Measurements from ENCODE around the gene PCBP3. TPM values are rescaled to one million over a fixed set of nuclear protein-coding genes. Genes with fewer than 3 reads are reported as not detected.

Gene PCBP3
- polyA plus RNA-seq, 1 donor = 0.89 TPM

DNA sequence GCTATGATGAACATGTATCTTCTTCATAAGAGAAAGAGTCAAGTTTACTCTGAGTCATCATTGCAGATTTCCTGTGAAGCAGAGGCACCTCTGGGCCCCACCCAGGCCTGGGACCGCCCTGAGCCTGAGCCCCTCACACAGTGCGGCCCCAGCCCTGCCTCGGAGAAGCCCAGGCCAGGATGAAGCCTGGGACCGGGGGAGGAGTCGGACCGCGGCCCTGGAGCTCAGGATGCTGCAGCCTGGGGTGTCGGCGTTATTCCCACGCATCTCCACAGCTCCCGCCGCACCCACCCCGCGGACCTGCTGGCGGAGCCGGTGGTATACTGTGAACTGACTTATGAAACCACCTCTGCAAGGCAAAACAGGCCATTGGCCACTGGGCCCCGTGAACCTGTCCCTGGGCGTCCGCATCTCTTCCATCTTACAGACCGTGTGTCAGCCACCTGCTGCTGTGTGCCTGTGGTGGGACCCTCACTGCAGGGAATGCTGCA is 335.7 kb downstream of the PCBP3 start:
- no peak for DNase-seq (ENCODE audit: low read depth)

DNA sequence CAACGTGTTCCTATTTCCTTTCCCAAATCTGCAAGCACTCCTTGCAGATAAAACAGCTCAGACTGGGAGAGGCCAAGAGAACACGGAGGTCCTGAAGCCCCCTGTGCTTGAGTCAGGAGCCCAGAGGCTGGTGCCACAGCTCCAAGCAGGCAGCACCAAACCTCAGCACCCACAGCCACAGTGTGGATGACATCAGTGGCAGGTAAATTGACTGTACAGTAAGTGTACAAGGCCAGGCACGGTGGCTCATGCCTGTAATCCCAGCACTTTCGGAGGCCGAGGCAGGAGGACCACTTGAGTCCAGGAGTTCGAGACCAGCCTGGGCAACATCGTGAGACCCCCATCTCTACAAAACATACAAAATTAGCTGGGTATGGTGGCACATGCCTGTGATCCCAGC is 336.1 kb downstream of the PCBP3 start:
- DNase-seq (ENCODE audit: low read depth) = no peak

DNA sequence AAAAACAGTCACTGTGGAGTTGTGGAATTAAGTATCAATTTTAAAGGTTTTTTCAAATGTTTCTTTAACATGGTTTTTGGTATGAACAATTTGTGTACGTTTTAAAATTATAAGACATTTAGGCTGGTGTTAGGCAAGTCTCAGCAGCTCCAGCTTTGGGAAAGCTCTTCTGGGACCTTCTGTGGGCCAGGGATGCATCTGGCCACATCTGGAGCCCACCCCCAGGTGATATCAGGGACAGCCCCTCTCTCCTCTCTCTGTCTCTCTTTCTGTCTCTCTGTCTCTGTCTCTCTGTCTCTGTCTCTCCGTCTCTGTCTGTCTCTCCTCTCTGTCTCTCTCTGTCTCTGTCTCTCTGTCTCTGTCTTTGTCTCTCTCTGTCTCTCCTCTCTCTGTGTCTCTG is 336.7 kb downstream of the PCBP3 start:
- DNase-seq (ENCODE audit: low read depth) = no peak

DNA sequence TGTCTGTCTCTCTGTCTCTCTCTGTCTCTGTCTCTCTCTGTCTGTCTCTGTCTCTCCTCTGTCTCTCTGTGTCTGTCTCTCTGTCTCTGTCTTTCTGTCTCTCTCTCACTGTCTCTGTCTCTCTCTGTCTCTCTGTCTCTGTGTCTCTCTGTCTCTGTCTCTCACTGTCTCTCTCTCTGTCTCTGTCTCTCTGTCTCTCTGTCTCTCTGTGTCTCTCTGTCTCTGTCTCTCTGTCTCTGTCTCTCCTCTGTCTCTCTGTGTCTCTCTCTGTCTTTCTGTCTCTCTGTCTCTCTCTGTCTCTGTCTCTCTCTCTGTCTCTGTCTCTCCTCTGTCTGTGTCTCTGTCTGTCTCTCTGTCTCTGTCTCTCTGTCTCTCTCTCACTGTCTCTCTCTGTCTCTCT is 337.2 kb downstream of the PCBP3 start:
- no peak for DNase-seq (ENCODE audit: low read depth)

DNA sequence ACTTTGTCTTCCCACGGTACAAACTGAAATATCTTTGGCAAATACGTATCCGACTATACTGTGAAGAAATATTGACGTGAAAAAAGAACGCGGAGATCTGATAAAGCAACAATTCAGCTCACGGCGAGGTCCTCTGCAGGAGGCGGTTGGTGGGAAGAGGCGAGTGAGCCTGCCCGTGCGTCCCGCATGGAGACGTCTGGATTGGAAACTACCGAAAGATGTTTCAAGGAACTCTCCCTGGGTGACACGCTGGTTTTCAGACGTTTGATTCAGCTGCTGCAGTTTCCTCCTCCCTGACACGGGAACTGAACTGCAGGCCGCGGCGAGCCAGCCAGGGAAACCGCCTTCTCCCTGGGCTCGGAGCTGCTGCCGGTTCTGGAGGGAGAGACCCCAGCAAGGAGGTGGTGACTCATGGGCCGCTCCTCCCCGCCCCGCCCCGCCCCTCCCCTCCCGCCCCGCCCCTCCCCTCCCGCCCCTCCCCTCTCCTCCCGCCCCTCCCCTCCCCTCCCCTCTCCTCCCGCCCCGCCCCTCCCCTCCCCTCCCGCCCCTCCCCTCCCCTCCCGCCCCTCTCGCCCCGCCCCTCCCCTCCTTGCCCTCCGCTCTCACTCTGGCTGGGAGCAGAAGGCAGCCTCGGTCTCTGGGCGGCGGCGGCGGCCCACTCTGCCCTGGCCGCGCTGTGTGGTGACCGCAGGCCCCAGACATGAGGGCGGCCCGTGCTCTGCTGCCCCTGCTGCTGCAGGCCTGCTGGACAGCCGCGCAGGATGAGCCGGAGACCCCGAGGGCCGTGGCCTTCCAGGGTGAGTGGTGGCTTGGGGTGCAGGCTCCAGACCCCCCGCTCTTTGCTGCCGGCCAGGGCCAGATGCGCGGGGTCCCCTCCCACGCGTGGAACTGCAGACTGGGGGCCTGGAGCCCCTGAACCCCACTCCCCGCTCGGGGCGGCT is 337.9 kb downstream of the PCBP3 start, which contains the start of gene COL6A1:
COL6A1 (plus strand) TSS at position 620 of the 941 bp plus-strand sequence; CDS start at position 701, 81 bp downstream.
- no peak for DNase-seq (ENCODE audit: low read depth)

DNA sequence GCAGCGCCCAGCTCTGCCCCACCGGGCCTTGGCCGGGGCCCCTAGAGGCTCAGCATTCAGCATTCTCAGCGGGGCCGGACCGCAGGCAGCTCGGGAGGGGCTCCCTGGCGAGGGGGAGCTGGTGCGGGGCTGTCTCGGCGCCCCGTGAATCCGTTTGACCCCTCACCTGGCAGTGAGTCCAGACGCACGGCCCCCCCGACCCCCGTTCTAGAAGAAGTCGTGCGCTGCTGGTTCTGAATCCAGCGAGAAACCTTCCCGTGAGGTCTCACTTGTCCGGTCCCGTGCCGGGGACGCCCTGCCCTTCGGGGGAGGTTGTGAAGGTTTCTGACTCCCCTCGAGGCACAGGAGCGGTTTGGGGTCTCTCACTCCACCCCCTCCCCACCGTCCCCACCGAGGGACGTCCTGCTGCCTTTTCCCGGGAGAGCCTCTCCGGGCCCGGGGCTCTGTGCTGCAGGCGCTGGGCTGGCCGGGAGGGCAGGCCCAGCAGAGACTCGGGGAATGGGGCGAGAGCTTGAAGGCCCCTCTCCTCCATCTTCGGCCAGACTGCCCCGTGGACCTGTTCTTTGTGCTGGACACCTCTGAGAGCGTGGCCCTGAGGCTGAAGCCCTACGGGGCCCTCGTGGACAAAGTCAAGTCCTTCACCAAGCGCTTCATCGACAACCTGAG is 338.7 kb downstream of the PCBP3 start:
- DNase-seq (ENCODE audit: low read depth) = no peak

DNA sequence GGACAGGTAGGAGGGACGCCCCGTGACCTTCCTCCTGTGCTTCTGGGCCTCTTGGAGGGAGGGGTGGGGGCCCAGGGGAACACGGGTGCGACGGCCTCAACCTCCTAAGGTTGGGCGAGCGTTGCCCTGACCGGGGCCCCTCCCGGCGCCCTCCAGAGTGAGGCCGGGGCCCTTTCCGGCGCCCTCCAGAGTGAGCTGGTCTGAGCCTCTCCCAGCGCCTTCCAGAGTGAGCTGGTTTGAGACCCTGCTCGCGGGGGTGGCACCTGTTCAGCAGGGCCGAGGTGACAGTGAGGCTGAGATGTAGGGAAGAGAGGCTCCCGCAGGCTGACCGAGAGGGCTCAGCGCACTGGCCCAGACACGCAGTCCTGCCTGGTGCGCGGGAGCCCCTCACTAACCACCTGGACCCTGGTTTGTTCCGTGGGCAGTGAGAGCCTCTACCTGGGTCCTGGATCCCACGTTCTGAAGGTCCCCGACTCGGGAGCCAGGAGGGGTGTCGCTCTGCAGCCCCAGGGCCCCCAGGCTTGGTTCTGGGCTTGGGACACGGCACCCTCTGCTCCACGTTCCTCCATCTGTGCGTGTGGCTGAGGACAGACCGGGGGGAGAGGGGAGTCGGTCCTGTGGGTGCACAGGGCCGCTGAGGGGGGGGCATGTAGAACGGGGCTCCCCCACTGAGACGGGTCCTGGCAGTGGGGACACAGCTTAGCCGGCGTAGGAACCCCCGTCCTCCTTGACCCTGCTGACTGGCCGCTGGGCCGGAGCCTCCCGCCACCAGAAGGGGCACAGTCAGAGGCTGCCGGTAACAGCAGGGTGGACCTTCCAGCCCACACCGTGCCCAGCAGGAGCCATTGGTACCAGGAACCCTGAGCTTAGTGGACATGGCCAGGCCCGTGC is 339.5 kb downstream of the PCBP3 start:
- DNase-seq (ENCODE audit: low read depth) = no peak

DNA sequence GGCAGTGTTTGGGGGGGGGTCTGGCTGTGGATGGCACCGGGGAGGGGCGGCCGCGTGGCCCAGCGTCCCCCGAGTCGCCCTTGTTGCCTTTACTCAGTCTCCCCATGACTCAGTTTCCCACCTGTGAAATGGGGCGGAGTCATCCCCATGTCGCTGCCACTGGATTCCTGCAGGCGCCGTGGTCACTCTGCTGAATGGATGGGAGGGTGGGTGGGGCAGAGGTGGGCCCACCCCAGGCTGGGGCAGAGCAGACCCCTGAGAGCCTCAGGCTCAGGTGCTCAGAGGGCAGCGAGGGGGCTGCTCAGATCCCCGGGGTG is 340.1 kb downstream of the PCBP3 start:
- DNase-seq (ENCODE audit: low read depth) = no peak

DNA sequence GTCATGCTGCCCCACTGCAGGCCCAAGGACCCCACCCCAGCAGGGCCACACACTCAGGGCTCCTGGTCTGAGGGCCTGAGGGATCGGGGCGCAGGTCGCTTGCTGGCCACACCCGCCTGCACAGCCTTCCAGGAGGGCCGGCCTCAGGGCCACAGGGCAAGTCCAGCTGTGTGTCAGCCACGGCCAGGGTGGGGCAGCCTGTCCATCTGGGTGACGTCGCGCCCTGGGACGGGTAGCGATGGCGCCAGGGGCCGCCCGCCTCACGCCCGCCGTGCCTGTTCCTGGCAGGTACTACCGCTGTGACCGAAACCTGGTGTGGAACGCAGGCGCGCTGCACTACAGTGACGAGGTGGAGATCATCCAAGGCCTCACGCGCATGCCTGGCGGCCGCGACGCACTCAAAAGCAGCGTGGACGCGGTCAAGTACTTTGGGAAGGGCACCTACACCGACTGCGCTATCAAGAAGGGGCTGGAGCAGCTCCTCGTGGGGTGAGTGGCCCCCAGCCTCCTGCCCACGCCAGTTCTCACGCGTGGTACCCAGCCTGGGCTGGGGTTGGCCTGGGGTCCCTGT is 340.5 kb downstream of the PCBP3 start:
- no peak for DNase-seq (ENCODE audit: low read depth)

DNA sequence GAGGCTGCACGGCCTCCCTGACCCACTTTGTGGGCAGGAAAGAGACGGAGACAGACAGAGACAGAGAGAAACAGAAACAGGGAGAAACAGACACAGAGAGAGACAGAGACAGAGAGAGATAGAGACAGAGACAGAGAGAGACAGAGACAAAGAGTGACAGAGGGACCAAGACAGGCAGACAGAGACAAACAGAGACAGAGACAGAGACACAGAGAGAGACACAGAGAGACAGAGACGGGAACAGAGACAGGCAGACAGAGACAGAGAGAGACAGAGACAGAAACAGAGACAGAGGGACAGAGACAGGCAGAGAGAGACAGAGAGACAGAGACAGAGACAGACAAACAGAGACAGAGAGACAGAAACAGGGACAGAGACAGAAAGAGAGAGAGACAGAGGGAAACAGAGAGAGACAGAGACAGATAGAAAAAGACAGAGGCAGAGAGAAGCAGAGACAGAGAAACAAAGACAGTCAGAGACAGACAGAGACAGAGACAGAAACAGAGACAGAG is 341.1 kb downstream of the PCBP3 start:
- DNase-seq (ENCODE audit: low read depth) = no peak

DNA sequence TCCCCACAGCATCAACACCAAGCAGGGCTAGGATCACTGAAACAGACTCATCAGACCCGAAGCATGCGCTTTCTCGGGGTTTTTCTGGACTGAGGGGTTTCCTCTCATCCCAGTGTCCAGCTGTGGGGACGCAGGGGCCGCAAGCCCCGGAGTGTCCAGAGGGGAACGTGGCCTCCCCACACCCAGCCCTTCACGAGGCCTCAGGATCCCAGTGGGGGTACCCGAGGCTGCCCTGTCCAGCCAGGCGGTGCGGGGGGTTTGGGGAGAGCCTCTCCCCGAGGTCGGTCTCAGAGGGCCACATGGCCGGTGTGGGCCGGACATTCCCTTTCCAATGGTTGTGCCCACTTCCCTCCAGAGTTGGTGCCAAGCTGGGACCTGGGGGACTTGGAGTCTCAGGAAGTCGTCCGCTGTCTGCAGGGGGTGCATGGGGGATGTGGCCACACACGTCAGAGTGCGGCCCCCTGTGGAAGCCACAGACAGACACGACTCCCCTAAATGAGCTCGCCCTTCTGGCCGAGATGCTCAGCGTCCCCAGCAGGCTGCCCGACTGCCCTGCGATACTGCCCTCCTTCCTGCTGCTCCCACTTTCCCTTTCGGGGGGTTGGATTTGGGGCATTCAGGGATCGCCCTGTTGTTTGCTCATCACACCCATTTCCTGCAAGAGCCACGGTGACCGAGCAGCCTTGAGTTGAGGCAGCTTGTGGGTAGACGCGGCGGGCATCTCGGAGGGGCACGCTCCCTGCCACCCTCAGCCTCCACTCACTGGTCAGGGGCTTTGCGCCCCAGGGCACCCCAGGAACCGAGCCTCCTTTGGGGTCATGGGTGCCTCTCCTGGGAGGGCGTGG is 342.2 kb downstream of the PCBP3 start:
- DNase-seq (ENCODE audit: low read depth) = no peak

DNA sequence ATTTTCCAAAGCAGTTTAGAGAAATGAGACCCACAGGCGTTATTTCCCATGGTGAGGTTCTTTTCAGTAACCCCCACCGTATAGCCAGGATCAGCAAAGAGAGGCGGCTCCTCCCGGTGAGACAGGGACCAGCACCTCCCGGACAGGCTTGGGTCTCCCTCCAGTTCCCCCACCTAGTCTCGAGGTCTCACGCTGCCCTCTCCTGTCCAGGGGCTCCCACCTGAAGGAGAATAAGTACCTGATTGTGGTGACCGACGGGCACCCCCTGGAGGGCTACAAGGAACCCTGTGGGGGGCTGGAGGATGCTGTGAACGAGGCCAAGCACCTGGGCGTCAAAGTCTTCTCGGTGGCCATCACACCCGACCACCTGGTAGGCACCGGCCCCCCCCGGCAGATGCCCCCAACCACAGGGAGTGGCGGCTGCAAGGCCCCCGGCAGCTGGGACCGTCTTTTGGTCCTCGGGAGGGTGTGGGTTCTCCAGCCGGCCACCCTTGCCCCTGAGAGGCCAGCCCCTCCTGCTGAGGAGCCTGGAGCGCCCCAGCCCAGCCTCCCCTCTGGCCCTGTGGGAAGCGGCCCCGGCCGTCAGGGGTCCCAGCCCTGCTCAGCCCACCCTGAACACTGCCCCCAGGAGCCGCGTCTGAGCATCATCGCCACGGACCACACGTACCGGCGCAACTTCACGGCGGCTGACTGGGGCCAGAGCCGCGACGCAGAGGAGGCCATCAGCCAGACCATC is 343.0 kb downstream of the PCBP3 start:
- no peak for DNase-seq (ENCODE audit: low read depth)

DNA sequence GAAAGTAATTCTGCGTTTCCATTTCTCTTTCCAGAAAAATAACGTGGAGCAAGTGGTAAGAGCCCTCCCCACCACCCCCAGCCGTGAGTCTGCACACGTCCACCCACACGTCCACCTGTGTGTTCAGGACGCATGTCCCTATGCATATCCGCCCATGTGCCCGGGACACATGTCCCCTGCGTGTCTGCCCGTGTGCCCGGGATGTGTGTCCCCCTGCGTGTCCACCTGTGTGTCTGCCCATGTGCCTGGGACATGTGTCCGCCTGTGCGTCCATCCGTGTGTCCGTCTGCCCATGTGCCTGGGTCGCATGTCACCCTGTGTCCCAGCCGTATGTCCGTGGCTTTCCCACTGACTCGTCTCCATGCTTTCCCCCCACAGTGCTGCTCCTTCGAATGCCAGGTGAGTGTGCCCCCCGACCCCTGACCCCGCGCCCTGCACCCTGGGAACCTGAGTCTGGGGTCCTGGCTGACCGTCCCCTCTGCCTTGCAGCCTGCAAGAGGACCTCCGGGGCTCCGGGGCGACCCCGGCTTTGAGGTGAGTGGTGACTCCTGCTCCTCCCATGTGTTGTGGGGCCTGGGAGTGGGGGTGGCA is 343.7 kb downstream of the PCBP3 start:
- no peak for DNase-seq (ENCODE audit: low read depth)

DNA sequence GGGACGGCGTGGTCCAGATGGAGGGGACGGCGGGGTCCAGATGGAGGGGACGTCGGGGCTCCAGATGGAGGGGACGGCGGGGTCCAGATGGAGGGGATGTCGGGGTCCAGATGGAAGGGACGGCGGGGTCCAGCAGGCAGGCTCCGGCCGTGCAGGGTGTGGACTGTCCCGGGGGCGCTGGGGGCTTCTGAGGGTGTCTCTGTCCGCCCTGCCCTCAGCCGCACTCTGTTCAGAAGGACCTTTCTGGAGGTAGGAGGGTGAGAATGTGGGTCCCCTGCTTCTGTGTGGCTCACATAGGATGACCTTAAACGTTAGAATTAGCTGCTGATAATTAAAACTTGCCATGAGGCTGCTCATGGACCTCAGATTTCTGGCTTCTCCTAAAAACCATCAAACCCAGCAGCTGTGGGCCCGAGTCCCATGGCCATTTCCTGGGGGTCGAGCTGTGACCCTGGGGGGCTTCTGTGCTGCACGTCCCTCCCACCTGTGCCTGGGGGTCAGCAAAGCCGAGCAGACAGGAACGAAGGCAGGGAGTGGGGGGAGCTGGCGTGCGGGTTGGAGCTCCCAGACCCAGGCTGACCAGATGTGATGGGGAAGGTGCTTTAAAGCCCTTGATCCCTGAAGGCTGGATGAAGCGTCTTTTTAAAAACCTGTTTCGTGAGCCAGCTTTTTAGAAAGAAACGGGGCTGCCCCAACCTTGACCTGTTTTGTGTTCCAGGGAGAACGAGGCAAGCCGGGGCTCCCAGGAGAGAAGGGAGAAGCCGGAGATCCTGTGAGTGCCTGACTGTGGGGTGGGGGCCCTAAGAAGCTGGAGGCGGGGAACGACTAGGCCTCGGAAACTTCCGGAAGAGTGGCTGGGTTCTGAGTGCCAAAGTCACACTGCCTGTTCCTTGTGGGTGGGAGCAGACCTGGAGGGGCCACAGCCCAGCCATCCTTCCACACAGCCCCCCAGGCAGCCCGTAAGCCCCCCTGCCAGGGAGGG is 345.1 kb downstream of the PCBP3 start:
- no peak for DNase-seq (ENCODE audit: low read depth)

DNA sequence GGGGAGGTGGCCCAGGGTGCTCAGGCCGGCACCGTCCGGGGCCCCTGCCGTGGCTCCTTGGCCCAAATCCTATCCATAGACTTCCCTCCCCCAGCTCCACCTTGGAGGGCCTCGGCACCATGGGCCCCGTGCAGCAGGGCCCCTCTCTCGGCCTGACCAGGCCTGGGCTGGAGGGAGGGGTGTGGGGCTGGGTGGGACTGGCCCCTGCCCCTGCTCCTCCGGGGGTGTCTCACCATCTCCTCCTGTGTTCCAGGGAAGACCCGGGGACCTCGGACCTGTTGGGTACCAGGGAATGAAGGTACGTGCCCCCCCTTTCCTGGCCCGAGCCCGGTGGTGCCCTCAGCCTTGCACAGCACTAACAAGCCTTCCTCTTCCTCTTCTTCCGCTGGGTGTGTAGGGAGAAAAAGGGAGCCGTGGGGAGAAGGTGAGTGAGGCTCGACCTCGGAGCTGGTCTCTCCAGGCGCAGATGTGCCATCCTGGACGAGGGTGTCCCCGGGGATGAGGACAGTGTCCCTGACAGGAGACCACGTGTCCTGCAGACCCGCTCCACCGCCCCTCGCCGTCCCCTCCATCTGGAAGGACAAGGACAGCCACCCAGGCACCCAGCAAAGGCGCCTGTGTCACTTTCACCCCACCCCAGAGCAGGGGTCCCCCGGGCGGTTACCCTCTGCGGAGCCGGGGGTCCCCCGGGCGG is 346.0 kb downstream of the PCBP3 start:
- no peak for DNase-seq (ENCODE audit: low read depth)

DNA sequence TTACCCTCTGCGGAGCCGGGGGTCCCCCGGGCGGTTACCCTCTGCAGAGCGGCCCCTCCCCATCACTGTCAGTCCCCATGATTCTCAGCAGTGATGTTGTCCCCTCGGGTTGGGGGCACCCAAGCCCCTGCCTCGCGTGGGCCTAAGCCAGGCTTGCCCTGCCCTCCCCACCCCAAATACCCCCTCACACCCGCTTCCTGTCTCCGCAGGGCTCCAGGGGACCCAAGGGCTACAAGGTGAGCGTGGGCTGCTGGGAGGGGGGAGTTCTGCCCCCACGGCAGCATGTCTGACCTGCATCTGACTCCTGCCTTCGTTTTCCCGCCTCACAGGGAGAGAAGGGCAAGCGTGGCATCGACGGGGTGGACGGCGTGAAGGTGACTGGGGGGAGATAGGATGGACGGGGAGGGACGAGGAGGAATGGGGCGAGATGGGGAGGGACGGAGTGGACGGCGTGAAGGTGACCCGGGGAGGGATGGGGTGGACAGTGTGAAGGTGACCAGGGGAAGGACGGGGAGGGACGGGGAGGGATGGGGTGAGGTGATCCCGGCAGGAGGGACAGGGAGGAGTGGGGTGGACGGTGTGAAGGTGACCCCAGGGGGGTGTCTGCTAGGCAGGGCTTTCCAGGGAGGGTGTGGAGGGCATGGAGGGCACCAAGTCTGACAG is 346.7 kb downstream of the PCBP3 start:
- no peak for DNase-seq (ENCODE audit: low read depth)

Measured in forelimb muscle (tissue), 1 donor.